Neutrophil (primary cell): ENCODE data around the gene CCNL2.

Source experiments
- H3K27ac ChIP-seq: fragments of 200-600 bp; sonication (generic); 2 replicates; pipeline ENCODE4 v1.5.1; 2016; ENCODE audit warnings: mild to moderate bottlenecking, moderate library complexity
- H3K27me3 ChIP-seq: fragments of 200-600 bp; sonication (generic); 2 replicates; pipeline ENCODE4 v1.6.0; 2016; ENCODE audit warnings: mild to moderate bottlenecking
- H3K36me3 ChIP-seq: fragments of 200-600 bp; sonication (generic); 2 replicates; pipeline ENCODE4 v1.5.1; 2017
- H3K4me1 ChIP-seq, 2 experiments: fragments of 200-600 bp in 1 of 2; sonication (generic) in 1 of 2; 1 replicate in 1 of 2; 2 replicates in 1 of 2; pipeline versions ENCODE4 v1.5.1 to v1.6.1; 2013 to 2016; ENCODE audit warnings: low read depth in 1 of 2, low read length in 1 of 2, mild to moderate bottlenecking in 1 of 2, moderate library complexity in 1 of 2; ENCODE audit not compliant: control insufficient read depth in 1 of 2, insufficient read depth in 1 of 2
- H3K4me3 ChIP-seq, 2 experiments: fragments of 200-600 bp in 1 of 2; sonication (generic) in 1 of 2; 1 replicate in 1 of 2; 2 replicates in 1 of 2; pipeline ENCODE4 v1.5.1; 2013 to 2016; ENCODE audit warnings: low read depth in 1 of 2, low read length in 1 of 2, mild to moderate bottlenecking in 1 of 2, moderate library complexity in 1 of 2
- H3K9me3 ChIP-seq: fragments of 200-600 bp; sonication (generic); 2 replicates; pipeline ENCODE4 v1.5.1; 2016
- CTCF ChIP-seq: fragments of 200-600 bp; sonication (generic); IDR thresholded peaks from 2 replicates; pipeline ENCODE4 v1.5.1; 2016; ENCODE audit warnings: antibody characterized with exemption

CCNL2 gene

GRCh38 chr1:1358433-1359271 lies 40.5 kb downstream of the CCNL2 start, which contains the start of gene MXRA8:
TSS of gene MXRA8 (minus strand) at chr1:1358555. CDS start at chr1:1358504, 51 bp downstream.
- Histone ChIP-seq H3K4me1 (peaks cover 0 to 10% of the 10 kb centered on the region in 2 experiments), H3K36me3 (no peaks in the 10 kb centered on the region), H3K9me3 (no peaks in the 10 kb centered on the region), H3K27ac (no peak within 1 kb of the TSS), H3K4me3 (no peak within 1 kb of the TSS), H3K27me3 (peaks cover 94% of the 10 kb centered on the region)
- TF ChIP-seq CTCF, result no peak

- Histone ChIP-seq H3K36me3 (no peaks in the 10 kb centered on the region), H3K9me3 (no peaks in the 10 kb centered on the region), H3K27me3 (peaks cover 99% of the 10 kb centered on the region), H3K4me1 (peaks cover 0 to 10% of the 10 kb centered on the region in 2 experiments), H3K4me3 (no peak overlapping the region), H3K27ac (no peak overlapping the region)
- no peak for TF ChIP-seq CTCF
Measured at GRCh38 chr1:1357871-1358432, 41.2 kb downstream of the CCNL2 start.

GRCh38 chr1:1356796-1357401 lies 42.2 kb downstream of the CCNL2 start:
- Histone ChIP-seq H3K4me3 (no peak overlapping the region), H3K27ac (no peak overlapping the region)

GRCh38 chr1:1356166-1356795 lies 42.9 kb downstream of the CCNL2 start:
- peaks cover 100% of the 10 kb centered on the region for H3K27me3 ChIP-seq
- TF ChIP-seq CTCF, result no peak
- H3K4me3 ChIP-seq, result no peak overlapping the region
- no peaks in the 10 kb centered on the region for H3K9me3 ChIP-seq
- H3K36me3 ChIP-seq, result no peaks in the 10 kb centered on the region
- no peak overlapping the region for H3K27ac ChIP-seq
- H3K4me1 ChIP-seq, result peaks cover 0 to 10% of the 10 kb centered on the region in 2 experiments

More at GRCh38 chr1:1356796-1357401, 42.2 kb downstream of the CCNL2 start:
- Histone ChIP-seq H3K27me3 (peaks cover 100% of the 10 kb centered on the region), H3K9me3 (no peaks in the 10 kb centered on the region), H3K36me3 (no peaks in the 10 kb centered on the region), H3K4me1 (peaks cover 0 to 10% of the 10 kb centered on the region in 2 experiments)
- no peak for TF ChIP-seq CTCF

- no peak overlapping the region for H3K27ac ChIP-seq
- no peak overlapping the region for H3K4me3 ChIP-seq
- peaks cover 0 to 10% of the 10 kb centered on the region in 2 experiments for H3K4me1 ChIP-seq
- H3K9me3 ChIP-seq, result no peaks in the 10 kb centered on the region
- H3K36me3 ChIP-seq, result no peaks in the 10 kb centered on the region
- TF ChIP-seq CTCF, result no peak
- peaks cover 93% of the 10 kb centered on the region for H3K27me3 ChIP-seq
Measured at GRCh38 chr1:1355416-1355815, 43.7 kb downstream of the CCNL2 start.
